ENCODE measurements around the gene LILRB2. TPM values are rescaled to one million over a fixed set of nuclear protein-coding genes. Genes with fewer than 3 reads are reported as not detected.
"Not testable (repeated sequence)": the region's sequence is repeated elsewhere in the genome, so short reads cannot be mapped to it uniquely, and the experiment has no call there.

Gene LILRB2
- total RNA-seq, result not detected

- no peak for DNase-seq
Observed at GRCh38 chr19:54281007-54281728, at the start of gene LILRB2. TSS of gene LILRB2 (minus strand) at chr19:54281110. CDS start at chr19:54280496, 614 bp downstream.

DNA sequence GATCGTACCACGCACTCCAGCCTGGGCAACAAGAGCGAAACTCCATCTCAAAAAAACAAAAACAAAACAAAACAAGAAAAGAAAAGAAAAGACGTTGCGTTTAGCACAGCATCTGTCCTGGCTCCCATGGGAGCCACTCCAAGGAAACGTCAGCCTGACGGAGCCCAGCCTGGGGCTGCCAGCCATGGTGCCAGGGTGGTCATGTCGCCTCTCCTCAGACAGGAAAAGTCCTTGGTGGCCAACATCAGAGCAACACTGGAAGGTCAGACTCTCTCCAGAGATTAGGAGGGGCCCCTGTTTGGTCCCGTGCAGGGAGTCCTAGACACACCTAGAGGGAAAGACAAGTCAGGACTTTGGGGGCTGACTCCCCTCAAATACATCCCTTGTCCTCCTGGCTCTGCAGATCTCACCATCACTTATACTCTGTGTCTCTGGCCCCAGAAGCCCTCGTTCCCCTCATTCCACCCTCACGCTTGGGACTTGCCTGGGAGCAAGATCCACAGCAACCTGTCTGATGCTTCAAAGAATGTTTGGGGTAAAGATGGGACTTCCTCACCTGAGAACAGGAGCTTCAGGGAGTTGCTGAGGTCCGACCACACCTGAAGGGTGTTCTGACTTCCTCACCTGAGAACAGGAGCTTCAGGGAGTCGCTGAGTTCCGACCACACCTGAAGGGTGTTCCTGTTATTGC is 48.7 kb upstream of the LILRB2 start:
- no peak for DNase-seq

DNA sequence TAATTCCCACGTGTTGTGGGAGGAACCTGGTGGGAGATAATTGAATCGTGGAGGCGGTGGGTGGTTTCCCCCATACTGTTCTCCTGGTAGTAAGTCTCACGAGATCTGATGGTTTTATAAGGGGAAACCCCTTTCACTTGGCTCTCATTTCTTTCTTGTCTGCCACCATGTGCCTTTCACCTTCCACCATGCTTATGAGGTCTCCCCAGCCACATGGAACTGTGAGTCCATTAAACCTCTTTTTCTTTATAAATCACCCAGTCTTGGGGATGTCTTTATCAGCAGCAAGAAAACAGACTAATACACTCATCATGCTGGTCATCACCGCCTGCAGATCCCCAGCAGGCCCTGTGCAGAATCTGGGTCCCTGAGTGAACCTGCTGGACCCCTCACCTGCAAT is 47.9 kb upstream of the LILRB2 start:
- not testable (repeated sequence) for DNase-seq

GRCh38 chr19:54325631-54326030 is 44.7 kb upstream of the LILRB2 start:
- no peak for DNase-seq

GRCh38 chr19:54325194-54325621 is 44.3 kb upstream of the LILRB2 start:
- DNase-seq, result peak; percentile 43

DNA sequence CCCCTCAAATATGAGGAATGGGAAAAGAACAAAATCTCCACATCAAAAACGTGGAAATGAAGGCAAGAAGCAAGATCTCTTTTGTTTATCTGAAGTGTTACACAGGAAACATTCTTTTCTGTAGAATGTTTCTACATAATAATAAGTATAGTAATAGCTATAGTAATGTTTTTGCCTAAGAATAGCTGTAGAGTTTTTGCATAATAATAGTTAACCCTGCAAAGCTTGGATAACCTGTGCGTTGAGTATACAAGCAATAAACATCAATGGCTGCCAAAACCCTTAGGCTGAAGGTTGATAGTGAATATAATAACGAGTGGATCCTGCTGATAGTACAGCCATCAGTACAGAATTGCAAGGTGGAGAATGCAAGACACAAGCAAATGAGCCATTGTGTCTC is 43.2 kb upstream of the LILRB2 start:
- no peak for DNase-seq

- not testable (repeated sequence) for DNase-seq
Observed at GRCh38 chr19:54322934-54323333, 42.0 kb upstream of the LILRB2 start.

- not testable (repeated sequence) for DNase-seq
Observed at GRCh38 chr19:54322295-54322694, 41.4 kb upstream of the LILRB2 start.

- DNase-seq, result no peak
Observed at GRCh38 chr19:54319892-54320670, 39.2 kb upstream of the LILRB2 start.

DNA sequence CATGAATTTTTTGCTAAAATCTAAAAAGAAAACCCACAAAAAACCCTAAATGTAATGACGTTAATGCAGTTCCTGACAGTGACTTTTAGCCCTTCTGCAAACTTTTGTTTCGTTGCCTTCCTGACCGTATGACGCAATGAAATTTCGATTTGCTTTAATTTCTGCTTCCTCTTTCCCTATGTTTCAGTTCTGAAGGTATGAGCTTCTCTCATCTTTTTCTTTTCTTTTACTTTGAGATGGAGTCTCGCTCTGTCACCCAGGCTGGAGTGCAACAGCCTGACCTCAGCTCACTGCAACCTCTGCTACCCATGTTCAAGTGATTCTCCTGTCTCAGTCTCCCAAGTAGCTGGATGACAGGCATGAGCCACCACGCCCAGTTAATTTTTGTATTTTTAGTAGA is 38.1 kb upstream of the LILRB2 start:
- no peak for DNase-seq

- no peak for DNase-seq
Observed at GRCh38 chr19:54317965-54318240, 37.0 kb upstream of the LILRB2 start.

- DNase-seq, result no peak
Observed at GRCh38 chr19:54317108-54317964, 36.4 kb upstream of the LILRB2 start.

DNA sequence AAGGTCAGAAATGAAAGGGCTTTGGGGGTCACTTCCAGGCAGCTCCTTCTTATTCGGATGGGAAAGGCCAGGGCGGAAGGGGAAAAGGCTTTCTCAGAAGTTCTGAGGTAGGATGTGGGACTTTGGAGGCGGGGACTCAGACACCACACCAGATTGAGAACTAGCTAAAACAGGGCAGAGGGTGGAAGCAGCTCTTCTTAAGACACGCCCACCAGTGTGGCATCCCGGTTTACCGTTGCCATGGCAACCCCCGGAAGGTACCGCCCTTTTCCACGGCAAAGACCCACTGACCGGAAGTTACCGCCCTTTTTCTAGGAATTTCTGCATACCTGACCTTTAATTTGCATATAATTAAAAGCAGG is 35.8 kb upstream of the LILRB2 start:
- no peak for DNase-seq

DNA sequence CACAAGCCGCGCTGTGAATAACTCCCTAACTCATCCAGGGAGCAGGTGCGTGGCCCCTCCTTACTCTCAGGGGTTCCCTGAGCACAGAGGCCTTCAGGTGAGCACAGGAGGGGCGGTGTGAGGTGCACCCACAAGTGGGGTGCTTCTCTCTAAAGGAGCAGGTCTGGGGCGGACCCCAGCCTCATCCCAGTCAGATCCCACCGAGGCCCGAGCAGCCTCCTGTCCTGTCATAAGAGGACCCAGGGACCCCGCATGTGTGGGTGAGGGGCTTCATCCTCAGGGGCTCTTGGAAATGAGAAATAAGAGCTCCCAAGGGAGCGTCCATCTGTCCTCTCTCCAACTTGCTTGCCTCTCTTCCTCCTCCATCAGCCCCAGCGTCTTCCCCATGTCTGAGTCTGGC is 35.0 kb upstream of the LILRB2 start:
- DNase-seq, result no peak

DNA sequence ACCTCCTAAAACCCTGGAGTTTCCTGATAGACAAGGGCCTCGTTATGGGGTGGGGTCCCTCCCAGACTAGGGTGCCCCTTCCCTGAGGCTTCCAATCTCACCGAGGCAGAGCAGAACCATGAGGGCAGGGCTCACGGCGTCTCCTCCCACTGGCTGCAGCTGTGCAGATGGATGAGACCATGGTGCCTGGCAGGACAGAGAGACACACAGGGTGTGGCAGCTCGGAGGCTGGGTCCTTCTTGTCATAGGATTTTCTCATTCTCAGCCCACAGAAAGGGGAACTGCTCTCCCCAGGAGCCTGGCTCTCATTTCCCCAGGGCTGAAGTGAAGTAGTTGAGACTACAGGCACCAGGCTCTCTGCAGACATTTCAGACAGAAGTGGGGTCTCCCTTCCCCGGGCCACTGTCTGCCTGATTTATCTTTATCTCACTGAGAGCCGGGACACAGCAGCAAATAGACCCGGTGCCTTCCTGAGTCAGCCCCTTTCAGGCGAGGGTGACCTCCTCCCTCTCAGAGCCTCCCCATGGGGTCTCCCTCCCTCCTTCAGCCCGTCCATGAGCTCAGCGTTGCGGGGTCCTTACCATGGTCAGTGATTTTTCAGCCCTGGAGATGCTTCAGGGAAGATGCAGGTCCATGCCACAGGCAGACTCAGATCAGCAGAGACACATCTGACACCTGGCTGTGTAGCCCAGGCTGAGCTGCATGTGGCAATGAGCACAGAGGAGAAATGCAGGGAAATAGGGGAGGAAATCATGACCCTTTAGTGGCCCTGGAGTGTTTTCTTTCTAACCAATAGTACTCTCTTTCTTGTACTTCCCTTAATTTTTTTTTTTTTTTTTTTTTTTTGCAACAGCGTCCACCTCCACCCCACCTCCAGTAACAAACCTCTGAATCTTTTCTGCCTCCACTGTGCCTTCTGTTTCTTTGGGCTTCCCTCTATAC is 31.8 kb upstream of the LILRB2 start, which contains the start of gene LILRA5:
LILRA5 (minus strand) TSS at position 731 of the 942 bp plus-strand sequence; CDS start at position 584, 147 bp downstream.
- DNase-seq, result no peak

DNA sequence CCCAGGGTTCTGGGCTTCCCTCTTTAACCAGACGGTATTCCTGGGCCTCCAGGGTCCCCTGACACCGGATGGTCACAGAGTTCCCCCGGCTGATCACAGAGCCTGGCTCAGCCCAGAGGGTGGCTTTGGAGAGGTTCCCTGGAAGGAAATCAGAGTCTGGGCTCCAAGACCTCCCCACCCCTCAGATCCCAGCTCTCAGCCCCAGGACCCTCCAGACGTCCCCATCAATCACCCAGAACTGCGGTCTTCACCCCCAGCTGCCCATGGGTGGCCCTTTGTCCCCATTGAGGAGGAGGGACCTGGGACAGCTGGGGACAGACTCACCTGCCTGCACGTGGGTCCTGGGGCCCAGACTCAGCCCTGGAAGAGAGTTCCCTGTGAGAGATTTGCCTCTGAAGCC is 31.1 kb upstream of the LILRB2 start:
- no peak for DNase-seq

DNA sequence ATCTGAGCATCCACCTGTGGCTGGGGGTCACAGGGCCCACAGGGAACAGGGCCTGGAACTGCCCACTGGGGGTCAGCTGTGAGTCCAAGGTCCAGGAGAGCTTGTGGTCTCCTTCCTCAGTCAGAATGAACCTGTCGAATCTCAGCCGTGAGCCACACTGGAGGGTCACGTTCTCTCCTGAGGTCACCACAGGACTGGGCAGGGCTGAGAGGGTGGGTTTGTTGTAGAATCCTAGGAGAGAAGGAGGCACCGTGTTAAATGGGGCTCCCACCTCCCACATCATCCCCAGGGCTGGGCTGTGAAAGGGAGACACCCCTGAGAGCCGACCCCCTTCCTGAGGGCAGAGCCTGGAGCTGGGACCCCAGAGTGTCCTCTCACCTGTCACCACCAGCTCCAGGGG is 30.6 kb upstream of the LILRB2 start:
- DNase-seq, result no peak

DNA sequence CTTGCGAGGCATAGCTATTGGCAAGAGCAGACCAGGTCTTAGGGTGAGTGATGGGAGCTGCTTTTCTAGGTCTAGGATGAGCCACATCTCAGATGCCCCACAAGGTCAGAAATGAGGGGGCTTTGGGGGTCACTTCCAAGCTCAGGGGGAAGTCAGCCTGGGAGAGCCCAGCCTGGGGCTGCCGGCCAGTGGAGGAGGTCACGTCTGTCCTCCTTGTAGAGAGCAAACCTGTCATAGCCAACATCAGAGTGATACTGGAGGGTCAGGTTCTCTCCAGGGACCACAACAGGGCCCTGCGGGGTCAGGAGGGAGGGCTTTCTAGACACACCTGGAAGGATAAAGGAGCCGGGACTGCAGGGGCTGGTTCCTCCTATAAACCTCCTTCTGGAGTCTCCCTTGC is 29.6 kb upstream of the LILRB2 start:
- DNase-seq, result no peak

GRCh38 chr19:54309811-54310210 is 28.9 kb upstream of the LILRB2 start:
- DNase-seq, result no peak

DNA sequence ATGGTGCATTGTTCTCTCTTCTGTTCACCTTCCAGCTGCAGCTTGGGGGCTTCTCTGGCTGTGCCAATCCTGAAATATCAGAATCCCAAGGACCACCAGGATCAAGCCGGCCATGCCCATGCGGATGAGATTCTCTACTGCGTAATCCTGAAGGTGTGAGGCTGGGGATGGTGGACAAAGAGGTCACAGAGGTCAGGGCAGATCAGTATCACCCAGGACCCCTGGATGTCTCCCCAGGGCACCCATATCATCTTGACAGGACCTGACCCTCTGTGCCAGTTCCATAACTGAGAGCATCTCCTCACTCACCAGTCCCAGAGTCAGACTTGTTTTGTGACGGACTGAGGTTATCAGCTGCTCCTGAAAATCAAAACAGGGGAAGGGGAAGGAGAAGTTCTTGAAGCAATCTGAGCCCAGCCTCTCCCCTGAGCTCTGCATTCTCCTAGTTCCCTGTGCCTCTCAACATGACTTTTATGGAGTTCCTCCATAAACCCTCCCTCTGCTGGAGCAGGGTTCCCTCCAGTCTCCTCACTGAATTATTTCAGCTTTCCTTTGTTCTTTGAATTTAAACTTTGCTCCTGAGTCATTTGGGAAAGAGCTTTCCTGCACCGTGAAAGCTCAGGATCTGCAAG is 26.6 kb upstream of the LILRB2 start:
- DNase-seq, result no peak

DNA sequence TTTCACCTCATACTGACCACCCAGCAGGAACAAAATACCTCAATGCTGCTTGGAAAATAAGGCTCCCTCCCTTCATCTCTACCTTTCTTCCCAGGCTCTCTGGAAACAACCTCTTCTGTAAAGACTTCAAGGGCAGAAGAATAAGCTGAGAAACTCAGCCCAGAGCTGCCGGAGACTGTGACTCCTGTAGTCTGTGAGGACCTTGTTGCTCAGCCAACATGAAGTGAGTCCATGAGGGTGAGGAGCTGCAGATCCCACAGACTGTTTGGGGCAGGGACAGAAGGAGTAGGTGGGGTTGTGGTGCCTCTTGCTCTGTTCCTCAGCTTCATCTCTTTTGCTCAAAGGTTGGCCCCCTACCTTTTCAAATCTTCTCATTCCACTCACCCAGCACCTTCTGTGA is 24.2 kb upstream of the LILRB2 start:
- DNase-seq, result no peak
